H1 (cell line): ENCODE data around the gene DEAF1. TPM values are rescaled to one million over a fixed set of nuclear protein-coding genes. Genes with fewer than 3 reads are reported as not detected.

Experiments
- CHD7 ChIP-seq: fragments of 300-600 bp; sonication (generic); IDR thresholded peaks from 2 replicates; pipeline ENCODE4 v1.7.1; 2012; ENCODE audit warnings: low read length, moderate library complexity, mild to moderate bottlenecking, inconsistent platforms; ENCODE audit not compliant: insufficient replicate concordance
- EP300 ChIP-seq, 2 experiments: IDR thresholded peaks; 1 replicate in 1 of 2; 2 replicates in 1 of 2; pipeline ENCODE4 v1.6.1; 2011 to 2012; ENCODE audit warnings: low read depth in 2 of 2, low read length in 2 of 2, mild to moderate bottlenecking in 2 of 2, borderline replicate concordance in 1 of 2, inconsistent platforms in 1 of 2, moderate library complexity in 1 of 2
- GTF2F1 ChIP-seq: IDR thresholded peaks from 2 replicates; pipeline ENCODE4 v1.6.1; 2012; ENCODE audit warnings: low read depth, low read length, improper control_type of control experiment, borderline replicate concordance
- POLR2A ChIP-seq, 2 experiments: IDR thresholded peaks; 1 replicate in 1 of 2; 2 replicates in 1 of 2; pipeline ENCODE4 v1.6.1; 2011; ENCODE audit warnings: low read depth in 2 of 2, low read length in 2 of 2, mild to moderate bottlenecking in 2 of 2; ENCODE audit errors: control extremely low read depth in 1 of 2
- RXRA ChIP-seq: IDR thresholded peaks from 2 replicates; pipeline ENCODE4 v1.6.1; 2011; ENCODE audit warnings: low read depth, mild to moderate bottlenecking, low read length, moderate library complexity; ENCODE audit not compliant: insufficient read depth
- TCF12 ChIP-seq: IDR thresholded peaks from 2 replicates; pipeline ENCODE4 v1.6.1; 2011; ENCODE audit warnings: low read depth, mild to moderate bottlenecking, low read length
- TEAD4 ChIP-seq: IDR thresholded peaks from 2 replicates; pipeline ENCODE4 v1.6.1; 2012; ENCODE audit warnings: low read depth, low read length, inconsistent platforms, mixed read lengths
- polyA plus RNA-seq, 7 experiments: library from polyadenylated mRNA; depleted of rRNA in 3 of 7; stranded (reverse) in 5 of 7; unstranded in 2 of 7; fragments of >200 nt in 5 of 7; fragments of 200-250 nt in 2 of 7; gene quantifications; 1 replicate in 5 of 7; 2 replicates in 1 of 7; 4 replicates in 1 of 7; pipeline versions ENCODE4 v1.2.1 to v1.2.3, GENCODE V29; 2011 to 2013; ENCODE audit warnings: missing spikeins in 2 of 7, mixed read lengths in 2 of 7
- total RNA-seq: library from RNA; stranded (reverse); fragmentation: NEBNext Ultra II Directional; extraction: Animal tissue kit (Norgen Biotek cat#: 25700); gene quantifications from 2 replicates; pipeline ENCODE4 v1.2.1, GENCODE V29; 2021

Gene DEAF1
- total and polyA plus RNA-seq, 2 of the 8 experiments (the other 6 are each of a cell fraction or from before 2014, with no cell fraction given): 47.3 to 58.4 TPM

DNA sequence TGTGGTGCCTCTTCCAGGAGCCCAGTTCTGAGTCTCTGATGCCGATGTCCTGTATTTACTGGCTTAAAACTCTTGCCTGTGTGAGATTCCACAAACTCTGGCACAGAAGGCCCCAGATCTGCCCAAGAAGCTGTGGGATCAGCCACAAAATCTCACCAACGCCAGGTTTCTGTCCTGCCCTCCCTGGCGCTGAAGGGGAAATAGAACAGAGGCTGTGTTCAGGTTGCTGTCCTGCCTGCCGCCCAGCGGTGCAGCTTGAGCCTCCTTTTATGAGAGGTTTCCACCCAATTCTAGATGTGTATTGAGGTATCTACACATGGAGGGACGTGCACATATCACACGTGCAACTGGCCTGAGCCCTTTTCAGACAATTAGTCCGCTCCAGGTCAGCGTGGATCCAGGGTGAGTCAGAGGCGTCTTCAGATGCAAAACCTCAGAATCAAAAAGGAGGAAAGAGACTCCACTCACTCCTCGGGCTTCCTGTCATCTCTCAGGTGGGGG is 2.8 kb upstream of the DEAF1 start (continued):
- no peak for TF ChIP-seq CHD7
- no peak for TF ChIP-seq TEAD4
- no peak for TF ChIP-seq RXRA
- TF ChIP-seq POLR2A (IDR thresholded peaks at IDR 0.05; ENCODE audit: control extremely low read depth in 1 of 2, low read depth in 2 of 2, low read length in 2 of 2): no peak
- no peak for TF ChIP-seq EP300 (IDR thresholded peaks at IDR 0.05; ENCODE audit: borderline replicate concordance in 1 of 2, low read depth in 2 of 2, low read length in 2 of 2)
- TF ChIP-seq TCF12: no peak
- no peak for TF ChIP-seq GTF2F1
